Heart left ventricle (tissue), 13 donors: Measurements from ENCODE around the gene MARS1.

Experiments used
- POLR2A ChIP-seq, 2 donors: fragments of 450-650 bp; IDR thresholded peaks; one replicate each; pipeline ENCODE4 v1.6.1; 2017; ENCODE audit warnings: antibody characterized with exemption in 2 of 2, mild to moderate bottlenecking in 2 of 2, moderate library complexity in 2 of 2
- TF ChIP-seq, protein P1 (sequence below), 12 donors: fragments of 200-600 bp; sonication (generic) in 4 of 12; IDR thresholded peaks; one replicate each; pipeline versions ENCODE4 v1.5.0 to v1.8.0; 2018 to 2022; ENCODE audit warnings: antibody characterized with exemption in 12 of 12, mild to moderate bottlenecking in 5 of 12
- donor health status: ischemic (EF 13 %, LVEDD 7.1; RV severe dilation, severe dysfunction).
- donor health status: DM: no; HTN: yes; CAD: no.
- donor health status: DM: no; HTN: no; CAD: no.
- donor health status: ischemic (EF 25% LVEDD 6.9; RV normal size, moderate dysfunction).
- donor health status: ischemic (EF 25% LVEDD 5.7; RV mildly dilated, moderate dysfunction).
- donor health status: ischemic (EF 35%, LVEDD 5.7; RV mildly dilated, moderate dysfunction).
- donor health status: nonischemic (EF 11% LVEDD 7.7; RV severe dilation, severe dysfunction).
- donor health status: DM: yes; HTN: yes; CAD: no.
- donor health status: PGD.
- donor health status: ischemic (EF 29% LVEDD 5.4; RV normal size, mild dysfunction).
- donor health status: nonischemic (EF 23%, LVEDD 6.1; RV moderate dilation, normal function).

DNA sequence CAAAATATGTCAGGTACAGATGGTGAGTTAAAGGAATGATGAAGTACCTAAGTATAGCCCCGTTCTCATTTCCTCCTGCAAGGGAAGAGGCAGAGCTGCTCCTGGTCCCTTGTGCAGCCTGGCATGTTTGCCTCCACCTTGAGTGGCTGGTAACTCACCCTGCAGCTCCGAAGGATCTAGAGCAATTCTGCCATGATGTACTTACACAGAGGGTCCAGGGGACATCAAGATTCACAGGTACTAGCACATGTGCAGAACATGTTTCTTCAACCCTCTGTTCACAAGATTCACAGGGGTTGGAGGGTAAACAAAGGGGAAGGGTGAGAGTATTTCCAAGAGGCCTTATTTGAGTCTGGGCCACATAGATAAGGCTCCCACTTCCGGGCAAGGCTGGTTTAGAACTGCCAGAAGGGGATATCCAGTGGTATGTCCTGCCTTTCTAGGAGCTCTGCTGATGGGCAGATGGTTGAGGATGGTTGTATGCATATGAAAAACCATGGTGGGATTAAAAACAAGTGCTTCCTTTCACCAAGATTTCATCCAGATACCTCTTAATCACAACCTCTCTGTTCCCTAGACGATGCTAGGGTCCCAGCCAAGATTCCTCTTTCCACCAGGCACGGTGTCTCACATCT lies 51.4 kb downstream of the MARS1 start:
- TF ChIP-seq, protein P1, sequence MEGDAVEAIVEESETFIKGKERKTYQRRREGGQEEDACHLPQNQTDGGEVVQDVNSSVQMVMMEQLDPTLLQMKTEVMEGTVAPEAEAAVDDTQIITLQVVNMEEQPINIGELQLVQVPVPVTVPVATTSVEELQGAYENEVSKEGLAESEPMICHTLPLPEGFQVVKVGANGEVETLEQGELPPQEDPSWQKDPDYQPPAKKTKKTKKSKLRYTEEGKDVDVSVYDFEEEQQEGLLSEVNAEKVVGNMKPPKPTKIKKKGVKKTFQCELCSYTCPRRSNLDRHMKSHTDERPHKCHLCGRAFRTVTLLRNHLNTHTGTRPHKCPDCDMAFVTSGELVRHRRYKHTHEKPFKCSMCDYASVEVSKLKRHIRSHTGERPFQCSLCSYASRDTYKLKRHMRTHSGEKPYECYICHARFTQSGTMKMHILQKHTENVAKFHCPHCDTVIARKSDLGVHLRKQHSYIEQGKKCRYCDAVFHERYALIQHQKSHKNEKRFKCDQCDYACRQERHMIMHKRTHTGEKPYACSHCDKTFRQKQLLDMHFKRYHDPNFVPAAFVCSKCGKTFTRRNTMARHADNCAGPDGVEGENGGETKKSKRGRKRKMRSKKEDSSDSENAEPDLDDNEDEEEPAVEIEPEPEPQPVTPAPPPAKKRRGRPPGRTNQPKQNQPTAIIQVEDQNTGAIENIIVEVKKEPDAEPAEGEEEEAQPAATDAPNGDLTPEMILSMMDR (IDR thresholded peaks at IDR 0.05), result no peak
- no peak for TF ChIP-seq POLR2A (IDR thresholded peaks at IDR 0.05)
